Endodermal cell (in vitro differentiated cells): Measurements from ENCODE around the gene TRPC1. TPM values are rescaled to one million over a fixed set of nuclear protein-coding genes. Genes with fewer than 3 reads are reported as not detected.
A peak's percentile ranks its signal among the peaks of the same experiment; 100 is the strongest.
"Not testable (repeated sequence)": the region's sequence is repeated elsewhere in the genome, so short reads cannot be mapped to it uniquely, and the experiment has no call there.

ENCODE experiments used
- DNase-seq: peaks from one replicate; pipeline ENCODE4 v3.0.0-alpha.2; 2017
- H3K27ac ChIP-seq: 2 replicates; pipeline ENCODE4 v1.5.1; 2013; ENCODE audit warnings: mild to moderate bottlenecking, low read depth, low read length, moderate library complexity
- H3K27me3 ChIP-seq: 2 replicates; pipeline ENCODE4 v1.6.1; 2013; ENCODE audit warnings: mild to moderate bottlenecking, low read length, moderate library complexity; ENCODE audit not compliant: insufficient read depth, control insufficient read depth, poor library complexity, severe bottlenecking
- H3K36me3 ChIP-seq: 2 replicates; pipeline ENCODE4 v1.7.0; 2013; ENCODE audit warnings: mild to moderate bottlenecking, low read length, moderate library complexity; ENCODE audit not compliant: control insufficient read depth, insufficient read depth
- H3K4me1 ChIP-seq: one replicate; pipeline ENCODE4 v1.7.0; 2013; ENCODE audit warnings: low read length; ENCODE audit not compliant: control insufficient read depth, insufficient read depth
- H3K4me3 ChIP-seq: 2 replicates; pipeline ENCODE4 v1.5.1; 2013; ENCODE audit warnings: mild to moderate bottlenecking, low read length, moderate library complexity
- H3K9ac ChIP-seq: 2 replicates; pipeline ENCODE4 v1.6.1; 2013; ENCODE audit warnings: mild to moderate bottlenecking, low read length, moderate library complexity; ENCODE audit not compliant: poor library complexity, severe bottlenecking; ENCODE audit errors: extremely low read depth
- H3K9me3 ChIP-seq: 2 replicates; pipeline ENCODE4 v1.6.1; 2013; ENCODE audit warnings: mild to moderate bottlenecking, low read length, moderate library complexity; ENCODE audit not compliant: control insufficient read depth
- H3K27ac Mint-ChIP-seq: 2 replicates; pipeline ENCODE4 v1.8.0; 2020; ENCODE audit warnings: mixed read lengths
- H3K27me3 Mint-ChIP-seq: 2 replicates; pipeline ENCODE4 v1.8.0; 2021; ENCODE audit warnings: mild to moderate bottlenecking, mixed read lengths; ENCODE audit not compliant: insufficient read depth
- H3K36me3 Mint-ChIP-seq: 2 replicates; pipeline ENCODE4 v1.8.0; 2020; ENCODE audit warnings: low read depth, mixed read lengths
- H3K4me1 Mint-ChIP-seq: 2 replicates; pipeline ENCODE4 v1.8.0; 2020; ENCODE audit warnings: mixed read lengths
- H3K4me3 Mint-ChIP-seq: 2 replicates; pipeline ENCODE4 v1.8.0; 2020; ENCODE audit warnings: mild to moderate bottlenecking, moderate library complexity, mixed read lengths
- H3K9me3 Mint-ChIP-seq: 2 replicates; pipeline ENCODE4 v1.8.0; 2020; ENCODE audit warnings: mild to moderate bottlenecking, mixed read lengths
- WGBS, 2 experiments: methylation state at CpG; one replicate each; pipeline versions ENCODE4 v1.1.5 to v1.1.7; 2013; ENCODE audit warnings: missing lambda C conversion rate in 2 of 2, mixed read lengths in 1 of 2; ENCODE audit not compliant: insufficient coverage in 1 of 2, insufficient read length in 1 of 2; 5-methylcytosine and 5-hydroxymethylcytosine counted together
- total RNA-seq, 2 donors: library from RNA; stranded (reverse); fragmentation: NEBNext Ultra II Directional in 1 of 2; extraction: Animal tissue kit (Norgen Biotek cat#: 25700) in 1 of 2; gene quantifications; 2 replicates in 1 of 2; 3 replicates in 1 of 2; pipeline ENCODE4 v1.2.1, GENCODE V29; 2021
- TF ChIP-seq, protein P1 (sequence below): fragments of 200-600 bp; sonication (generic); conservative IDR thresholded peaks from 2 replicates; pipeline ENCODE4 v1.5.0; 2021; ENCODE audit warnings: antibody characterized with exemption, mild to moderate bottlenecking

Gene TRPC1
- total RNA-seq, 2 donors from 2014 or later = 18.2 to 18.9 TPM

DNA sequence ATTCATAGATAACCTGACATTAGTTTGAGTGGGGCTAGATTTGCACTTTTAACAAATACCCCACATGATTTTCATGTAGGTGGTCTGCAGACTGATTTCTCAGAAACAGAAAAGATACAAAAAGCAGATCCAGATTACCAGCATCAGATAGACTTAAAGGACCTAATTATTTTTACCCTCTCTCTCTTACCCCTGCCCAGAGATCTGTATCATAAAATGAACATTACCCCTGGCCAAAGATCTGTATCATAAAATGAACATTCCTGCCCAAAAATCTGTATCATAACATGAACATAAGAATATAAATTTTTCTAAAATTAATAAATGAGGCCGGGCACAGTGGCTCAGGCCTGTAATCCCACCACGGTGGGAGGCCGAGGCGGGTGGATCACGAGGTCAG lies 14.6 kb upstream of the TRPC1 start:
- Histone ChIP-seq H3K4me3 (no peak overlapping the region), H3K9ac (no peak overlapping the region), H3K27ac (no peak overlapping the region), H3K9me3 (no peaks in the 10 kb centered on the region), H3K36me3 (no peaks in the 10 kb centered on the region), H3K27me3 (no peaks in the 10 kb centered on the region), H3K4me1 (no peaks in the 10 kb centered on the region)
- WGBS, 2 experiments = 96 to 99% methylated on average over 4 to 5 of the region's 5 CpGs
- H3K4me3 Mint-ChIP-seq = no peak overlapping the region
- TF ChIP-seq, protein P1, sequence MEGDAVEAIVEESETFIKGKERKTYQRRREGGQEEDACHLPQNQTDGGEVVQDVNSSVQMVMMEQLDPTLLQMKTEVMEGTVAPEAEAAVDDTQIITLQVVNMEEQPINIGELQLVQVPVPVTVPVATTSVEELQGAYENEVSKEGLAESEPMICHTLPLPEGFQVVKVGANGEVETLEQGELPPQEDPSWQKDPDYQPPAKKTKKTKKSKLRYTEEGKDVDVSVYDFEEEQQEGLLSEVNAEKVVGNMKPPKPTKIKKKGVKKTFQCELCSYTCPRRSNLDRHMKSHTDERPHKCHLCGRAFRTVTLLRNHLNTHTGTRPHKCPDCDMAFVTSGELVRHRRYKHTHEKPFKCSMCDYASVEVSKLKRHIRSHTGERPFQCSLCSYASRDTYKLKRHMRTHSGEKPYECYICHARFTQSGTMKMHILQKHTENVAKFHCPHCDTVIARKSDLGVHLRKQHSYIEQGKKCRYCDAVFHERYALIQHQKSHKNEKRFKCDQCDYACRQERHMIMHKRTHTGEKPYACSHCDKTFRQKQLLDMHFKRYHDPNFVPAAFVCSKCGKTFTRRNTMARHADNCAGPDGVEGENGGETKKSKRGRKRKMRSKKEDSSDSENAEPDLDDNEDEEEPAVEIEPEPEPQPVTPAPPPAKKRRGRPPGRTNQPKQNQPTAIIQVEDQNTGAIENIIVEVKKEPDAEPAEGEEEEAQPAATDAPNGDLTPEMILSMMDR = no peak
- no peaks in the 10 kb centered on the region for H3K4me1 Mint-ChIP-seq
- no peak for DNase-seq
- no peaks in the 10 kb centered on the region for H3K27me3 Mint-ChIP-seq
- H3K36me3 Mint-ChIP-seq = no peaks in the 10 kb centered on the region
- no peak overlapping the region for H3K27ac Mint-ChIP-seq
- H3K9me3 Mint-ChIP-seq = no peaks in the 10 kb centered on the region

DNA sequence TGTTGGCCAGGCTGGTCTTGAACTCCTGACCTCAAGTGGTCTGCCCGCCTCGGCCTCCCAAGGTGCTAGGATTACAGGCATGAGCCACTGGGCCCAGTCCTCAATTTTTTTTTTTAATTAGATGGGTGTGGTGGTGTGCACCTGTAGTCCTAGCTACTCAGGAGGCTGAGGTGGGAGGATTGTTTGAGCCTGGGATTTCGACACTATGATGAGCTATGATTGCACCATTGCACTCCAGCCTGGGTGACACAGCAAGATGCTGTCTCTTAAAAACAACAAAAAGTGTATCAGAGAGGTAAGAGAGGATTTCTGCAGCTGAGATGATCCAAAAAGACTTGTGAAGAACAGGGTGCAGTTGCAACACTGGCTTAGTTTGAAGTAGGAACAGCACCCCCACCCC lies 9.0 kb upstream of the TRPC1 start:
- not testable (repeated sequence) for H3K36me3 ChIP-seq, H3K27ac Mint-ChIP-seq, H3K27me3 ChIP-seq, H3K4me3 ChIP-seq, H3K4me1 ChIP-seq, H3K9ac ChIP-seq, H3K9me3 Mint-ChIP-seq, H3K9me3 ChIP-seq, DNase-seq, H3K4me3 Mint-ChIP-seq, H3K36me3 Mint-ChIP-seq, H3K27me3 Mint-ChIP-seq, H3K27ac ChIP-seq
- WGBS, 2 experiments = 92 to 95% methylated on average over 3 of the region's 3 CpGs
- peaks cover 15% of the 10 kb centered on the region for H3K4me1 Mint-ChIP-seq

DNA sequence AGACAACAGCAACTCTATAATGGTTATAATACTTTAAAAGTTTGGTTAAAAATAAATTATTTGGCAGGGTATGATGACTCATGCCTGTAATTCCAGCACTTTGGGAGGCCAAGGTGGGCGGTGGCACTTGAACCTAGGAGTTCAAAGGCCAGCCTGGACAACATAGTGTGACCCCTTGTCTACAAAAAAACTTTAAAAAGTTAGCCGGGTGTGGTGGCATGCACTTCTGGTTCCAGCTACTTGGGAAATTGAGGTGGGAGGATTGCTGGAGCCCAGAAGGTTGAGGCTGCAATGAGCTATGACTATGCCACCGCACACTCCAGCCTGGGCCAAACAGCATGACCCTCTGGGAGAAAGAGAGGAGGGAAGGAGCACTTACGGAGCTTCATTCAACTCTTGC lies 7.7 kb upstream of the TRPC1 start:
- 92 to 95% methylated on average over 3 to 4 of the region's 4 CpGs for WGBS, 2 experiments
- Mint-ChIP-seq H3K27me3 (no peaks in the 10 kb centered on the region), H3K4me3 (no peak overlapping the region), H3K36me3 (no peaks in the 10 kb centered on the region), H3K27ac (no peak overlapping the region), H3K4me1 (peaks cover 15% of the 10 kb centered on the region), H3K9me3 (no peaks in the 10 kb centered on the region)
- Histone ChIP-seq H3K9ac (no peak overlapping the region), H3K36me3 (no peaks in the 10 kb centered on the region), H3K27me3 (no peaks in the 10 kb centered on the region), H3K27ac (no peak overlapping the region), H3K4me3 (no peak overlapping the region), H3K9me3 (no peaks in the 10 kb centered on the region), H3K4me1 (no peaks in the 10 kb centered on the region)
- DNase-seq = no peak
- TF ChIP-seq, protein P1 = no peak

DNA sequence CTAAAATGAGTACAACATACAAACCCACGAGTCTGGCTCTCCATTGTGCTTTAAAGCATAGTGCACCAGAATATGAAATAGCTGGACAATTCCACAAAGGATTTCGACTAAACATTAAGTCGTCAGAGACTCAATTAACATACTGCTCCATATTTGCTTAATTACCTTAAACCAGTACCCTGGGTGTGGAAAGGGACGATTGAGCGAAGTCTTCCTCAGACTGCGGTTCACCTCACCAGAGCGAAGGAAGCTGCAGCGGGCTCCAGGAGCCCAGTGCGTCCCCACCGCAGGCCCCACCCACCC lies 218 bp upstream of the TRPC1 start:
- 9 to 50% methylated on average over 1 to 10 of the region's 10 CpGs for WGBS, 2 experiments

More for the DNA sequence above, 218 bp upstream of the TRPC1 start:
- H3K9me3 ChIP-seq = no peaks in the 10 kb centered on the region
- H3K36me3 ChIP-seq = no peaks in the 10 kb centered on the region
- peak overlapping the region; percentile 86 for H3K4me3 ChIP-seq
- no peak overlapping the region for H3K9ac ChIP-seq
- TF ChIP-seq, protein P1 = no peak
- H3K36me3 Mint-ChIP-seq = peaks cover under 1% of the 10 kb centered on the region
- no peaks in the 10 kb centered on the region for H3K27me3 ChIP-seq
- peak overlapping the region; percentile 88 for H3K4me3 Mint-ChIP-seq
- H3K4me1 Mint-ChIP-seq = peaks cover 14% of the 10 kb centered on the region
- H3K27ac ChIP-seq = no peak overlapping the region
- no peak for DNase-seq
- H3K27me3 Mint-ChIP-seq = peaks cover 2% of the 10 kb centered on the region
- H3K9me3 Mint-ChIP-seq = peaks cover 9% of the 10 kb centered on the region
- no peaks in the 10 kb centered on the region for H3K4me1 ChIP-seq
- H3K27ac Mint-ChIP-seq = peak overlapping the region; percentile 98
